GM12878 (cell line): ENCODE data around the gene B3GNT2. TPM values are rescaled to one million over a fixed set of nuclear protein-coding genes. Genes with fewer than 3 reads are reported as not detected.
"Not testable (repeated sequence)": the region's sequence is repeated elsewhere in the genome, so short reads cannot be mapped to it uniquely, and the experiment has no call there.

Source experiments
- ATAC-seq: fragments of 200-7000 bp; cut with Tn5 transposase; 3 replicates; pipeline ENCODE4 v1.9.1; 2020; ENCODE audit warnings: mild to moderate bottlenecking, moderate library complexity
- BruUV-seq: library from RNA; stranded (reverse); fragments of 400-500 nt; replicated peaks from 2 replicates; lab custom pipeline; 2021; lab: Mats Ljungman, UMichigan
- CTCF ChIA-PET: fragments of 300-600 bp; sonication (Branson Sonifier 250); formaldehyde crosslinking; extraction: SDS; loops from one replicate; lab custom pipeline; 2021; ENCODE audit warnings: inconsistent platforms; lab: Yijun Ruan, JAX
- POLR2A ChIA-PET: fragments of 350-600 bp; formaldehyde crosslinking; extraction: SDS; loops from one replicate; lab custom pipeline; 2021; ENCODE audit warnings: inconsistent platforms; lab: Charles Lee
- RAD21 ChIA-PET: fragments of 300-600 bp; sonication (Branson Sonifier 250); formaldehyde crosslinking; loops from one replicate; lab custom pipeline; 2023; ENCODE audit warnings: antibody characterized with exemption; ENCODE audit not compliant: unreplicated experiment; lab: Charles Lee
- SMC1A ChIA-PET: fragments of 300-600 bp; sonication (Branson Sonifier 250); formaldehyde crosslinking; loops from one replicate; lab custom pipeline; 2023; ENCODE audit not compliant: unreplicated experiment, uncharacterized antibody; lab: Charles Lee
- DNase-seq: peaks from one replicate; pipeline ENCODE4 v3.0.0-alpha.2; 2011; ENCODE audit warnings: low read depth, low spot score
- FAIRE-seq: peaks from 3 replicates; lab custom pipeline; 2011; peaks lifted over from hg19 to GRCh38; lab: Jason Lieb, UNC
- H2AFZ ChIP-seq: 2 replicates; pipeline ENCODE4 v1.6.0; 2011; ENCODE audit warnings: low read depth, low read length, control low read depth; ENCODE audit not compliant: control insufficient read depth
- H3K27ac ChIP-seq: 2 replicates; pipeline ENCODE4 v1.5.1; 2011; ENCODE audit warnings: control low read depth; ENCODE audit not compliant: control insufficient read depth, insufficient read depth
- H3K27me3 ChIP-seq, 2 experiments: replicated peaks in 1 of 2; 2 replicates each; pipeline versions ENCODE4 v1.6.0 to v1.6.1; 2011; ENCODE audit warnings: low read length in 1 of 2; ENCODE audit not compliant: control insufficient read depth in 2 of 2, insufficient read depth in 2 of 2
- H3K36me3 ChIP-seq, 2 experiments: 2 replicates each; pipeline ENCODE4 v1.5.1; 2011; ENCODE audit warnings: low read length in 1 of 2; ENCODE audit not compliant: control insufficient read depth in 2 of 2, insufficient read depth in 2 of 2
- H3K4me1 ChIP-seq: 2 replicates; pipeline ENCODE4 v1.6.1; 2011; ENCODE audit warnings: mild to moderate bottlenecking, low read length, moderate library complexity, mixed read lengths; ENCODE audit not compliant: control insufficient read depth, insufficient read depth
- H3K4me2 ChIP-seq: 2 replicates; pipeline ENCODE4 v1.6.0; 2011; ENCODE audit warnings: control low read depth; ENCODE audit not compliant: control insufficient read depth, insufficient read depth
- H3K4me3 ChIP-seq: fragments of 200-600 bp; sonication (generic); 2 replicates; pipeline ENCODE4 v1.5.1; 2016
- H3K79me2 ChIP-seq: 2 replicates; pipeline ENCODE4 v1.6.0; 2011; ENCODE audit warnings: low read length; ENCODE audit not compliant: control insufficient read depth, insufficient read depth
- H3K9ac ChIP-seq: 2 replicates; pipeline ENCODE4 v1.8.0; 2011; ENCODE audit warnings: low read length, control low read depth, mixed read lengths; ENCODE audit not compliant: control insufficient read depth, insufficient read depth
- H3K9me3 ChIP-seq: replicated peaks from 3 replicates; pipeline ENCODE4 v1.5.1; 2011; ENCODE audit warnings: mild to moderate bottlenecking, low read length; ENCODE audit not compliant: control insufficient read depth, insufficient read depth
- H4K20me1 ChIP-seq: 2 replicates; pipeline ENCODE4 v1.6.0; 2011; ENCODE audit not compliant: control insufficient read depth, insufficient read depth
- IKZF1 ChIP-seq: fragments of 450-650 bp; conservative IDR thresholded peaks from 2 replicates; pipeline ENCODE4 v1.6.1; 2017; ENCODE audit warnings: antibody characterized with exemption, mild to moderate bottlenecking
- IKZF2 ChIP-seq, 2 experiments: fragments of 450-650 bp; IDR thresholded peaks; 2 replicates each; pipeline ENCODE4 v1.6.1; 2017; ENCODE audit warnings: mild to moderate bottlenecking in 2 of 2, moderate library complexity in 2 of 2
- IRF4 ChIP-seq: IDR thresholded peaks from 2 replicates; pipeline ENCODE4 v1.6.1; 2011; ENCODE audit warnings: low read depth, low read length
- MEF2B ChIP-seq: fragments of 450-650 bp; IDR thresholded peaks from 2 replicates; pipeline ENCODE4 v1.6.1; 2018; ENCODE audit warnings: mild to moderate bottlenecking, moderate library complexity; ENCODE audit not compliant: partially characterized antibody, poor library complexity, severe bottlenecking
- NRF1 ChIP-seq: conservative IDR thresholded peaks from 2 replicates; pipeline ENCODE4 v1.6.1; 2011; ENCODE audit warnings: mild to moderate bottlenecking, low read depth, low read length, improper control_type of control experiment
- WGBS: methylation state at CpG from one replicate; pipeline ENCODE4 v1.1.6; 2016; ENCODE audit warnings: low lambda C conversion rate; ENCODE audit not compliant: insufficient replicate concordance, insufficient coverage; ENCODE audit errors: missing lambda C conversion rate; 5-methylcytosine and 5-hydroxymethylcytosine counted together
- in situ Hi-C: fragments of 300-500 bp; cut with MboI; formaldehyde crosslinking; loops from 9 replicates; pipeline ENCODE4 v1.14.3; 2018; ENCODE audit warnings: mixed read lengths
- intact Hi-C: fragments of 100-400 bp; cut with micrococcal nuclease; formaldehyde crosslinking; loops from one replicate; pipeline ENCODE4 v1.14.2; 2022; ENCODE audit not compliant: unreplicated experiment
- polyA plus RNA-seq, 11 experiments: library from polyadenylated mRNA; depleted of rRNA in 4 of 11; unstranded in 6 of 11; stranded (reverse) in 5 of 11; fragments of >200 nt; fragmentation: Nextera tagmentation in 4 of 11; fragmentation: Illumina TruSeq in 1 of 11; extraction: Ambion mirVana in 4 of 11; extraction: Trizol in 1 of 11; gene quantifications; 1 replicate in 1 of 11; 2 replicates in 10 of 11; pipeline versions ENCODE4 v1.2.1 to v1.2.3, GENCODE V29; 2011 to 2016; ENCODE audit warnings: inconsistent platforms in 2 of 11, missing spikeins in 2 of 11, low read depth in 1 of 11
- total RNA-seq, 4 experiments: library from RNA; depleted of rRNA in 3 of 4; stranded (reverse); fragments of >200 nt in 3 of 4; fragmentation: Illumina TruSeq in 1 of 4; extraction: Trizol in 1 of 4; gene quantifications; 2 replicates each; pipeline versions ENCODE4 v1.2.1 to v1.2.3, GENCODE V29; 2013 to 2021

B3GNT2 gene
- total and polyA plus RNA-seq, 10 of the 15 experiments (the other 5 are each of a cell fraction or from before 2014, with no cell fraction given), result 19.7 to 103 (median 76.3) TPM

GRCh38 chr2:62146790-62147189, 49.1 kb upstream of the B3GNT2 start:
- peaks cover 60% of the 10 kb centered on the region for H3K79me2 ChIP-seq
- ChIA-PET CTCF (interaction anchor here (1.2 to 6.2 kb wide), 7 partner anchors 10 to 264 kb away, joined by 3 to 35 read pairs (median 6); no protein-coding TSS in a partner anchor), RAD21 (interaction anchor here (0.8 to 10.7 kb wide), 10 partner anchors 14 to 267 kb away, joined by 3 to 83 read pairs (median 7); no protein-coding TSS in a partner anchor), SMC1A (interaction anchor here (1.0 to 8.0 kb wide), 16 partner anchors 16 to 267 kb away, joined by 3 to 91 read pairs (median 6); no protein-coding TSS in a partner anchor), POLR2A (interaction anchor here (0.7 to 2.2 kb wide), 4 partner anchors 51 to 206 kb away, joined by 3 to 13 read pairs (median 7); no protein-coding TSS in a partner anchor)
- DNase-seq, H4K20me1 ChIP-seq, in situ Hi-C loops, BruUV-seq, H3K9ac ChIP-seq, H3K36me3 ChIP-seq, FAIRE-seq, H3K4me3 ChIP-seq, H3K27me3 ChIP-seq, H2AFZ ChIP-seq, H3K9me3 ChIP-seq: not testable (repeated sequence)
- H3K27ac ChIP-seq, result peak overlapping the region; percentile 90
- intact Hi-C loops, result loop anchor here (10.0 kb wide), 2 partner anchors 198 to 588 kb away; no protein-coding TSS in a partner anchor
- TF ChIP-seq IKZF2 (IDR thresholded peaks at IDR 0.05) (0 out of 4 replicates have a peak, but pooled peaks of 1 of the 2 experiments have one; percentile 21), IKZF1 (0 out of 2 replicates have a peak, but pooled peaks have one; percentile 22), MEF2B (peak; percentile 78)
- peak; percentile 7 for ATAC-seq
- peaks cover 70% of the 10 kb centered on the region for H3K4me1 ChIP-seq
- WGBS, result 64% methylated on average over 7 of the region's 7 CpGs
- peak overlapping the region; percentile 44; the same call in 1 of the 2 replicates for H3K4me2 ChIP-seq

- intact Hi-C loops, result loop anchor here (10.0 kb wide), 2 partner anchors 197 to 587 kb away; no protein-coding TSS in a partner anchor
- Histone ChIP-seq H2AFZ (no peak overlapping the region), H3K36me3 (no peaks in the 10 kb centered on the region; a peak in 1 of 4 replicates), H3K4me2 (peak overlapping the region; percentile 54), H4K20me1 (no peaks in the 10 kb centered on the region), H3K4me3 (no peak overlapping the region), H3K9ac (no peak overlapping the region), H3K79me2 (peaks cover 53% of the 10 kb centered on the region), H3K4me1 (peaks cover 60% of the 10 kb centered on the region), H3K27me3 (no peaks in the 10 kb centered on the region)
- FAIRE-seq, result no peak
- ChIA-PET SMC1A (interaction anchor here (0.6 to 8.0 kb wide), 26 partner anchors 10 to 267 kb away, joined by 3 to 91 read pairs (median 4); no protein-coding TSS in a partner anchor), POLR2A (interaction anchor here (0.6 to 2.2 kb wide), 9 partner anchors 17 to 249 kb away, joined by 3 to 13 read pairs (median 4); no protein-coding TSS in a partner anchor), RAD21 (interaction anchor here (0.8 to 10.7 kb wide), 13 partner anchors 15 to 266 kb away, joined by 3 to 83 read pairs (median 5); no protein-coding TSS in a partner anchor), CTCF (interaction anchor here (0.5 to 6.2 kb wide), 14 partner anchors 9 to 863 kb away, joined by 3 to 35 read pairs (median 4); partner anchors contain the start of gene B3GNT2)
- no peak for DNase-seq
- 84% methylated on average over 4 of the region's 4 CpGs for WGBS
- in situ Hi-C loops, result no loop called here
- no peak for ATAC-seq
- no TSS peak for BruUV-seq
- TF ChIP-seq IRF4 (0 out of 2 replicates have a peak, but pooled peaks have one; percentile 11), NRF1 (no peak)
- TF ChIP-seq, all 136 proteins: peak for 1
- Histone ChIP-seq H3K27ac (peak overlapping the region; percentile 37), H3K9me3 (no peaks in the 10 kb centered on the region; the same call in 1 of the 3 replicates)
These were observed 48.2 kb upstream of the B3GNT2 start for GRCh38 chr2:62147610-62148301.
